H1 (cell line): Measurements from ENCODE around the gene PCDHGA8. TPM values are rescaled to one million over a fixed set of nuclear protein-coding genes. Genes with fewer than 3 reads are reported as not detected.
"Not testable (repeated sequence)": the region's sequence is repeated elsewhere in the genome, so short reads cannot be mapped to it uniquely, and the experiment has no call there.

Source experiments
- CTCF ChIA-PET: fragments of 300-600 bp; sonication (Branson Sonifier 250); formaldehyde crosslinking; loops from one replicate; lab custom pipeline; 2021; ENCODE audit not compliant: partially characterized antibody; lab: Charles Lee
- POLR2A ChIA-PET: fragments of 300-600 bp; sonication (Branson Sonifier 250); formaldehyde crosslinking; loops from one replicate; lab custom pipeline; 2021; ENCODE audit warnings: inconsistent platforms; ENCODE audit not compliant: partially characterized antibody; lab: Charles Lee
- DNase-seq, 2 experiments: peaks; one replicate each; pipeline versions ENCODE4 v3.0.0 to v3.0.0-alpha.2; 2010 to 2022; ENCODE audit warnings: low spot score in 2 of 2, low read depth in 1 of 2, mixed read lengths in 1 of 2
- FAIRE-seq: peaks from 2 replicates; lab custom pipeline; 2011; peaks lifted over from hg19 to GRCh38; lab: Jason Lieb, UNC
- H2AFZ ChIP-seq: 2 replicates; pipeline ENCODE4 v1.8.1; 2012; ENCODE audit warnings: low read length, inconsistent platforms
- H2AK5ac ChIP-seq: 2 replicates; pipeline ENCODE4 v1.6.1; 2013; ENCODE audit warnings: low read depth, low read length
- H2BK120ac ChIP-seq: replicated peaks from 2 replicates; pipeline ENCODE3; 2013; ENCODE audit warnings: low read depth, low read length, inconsistent platforms
- H2BK12ac ChIP-seq: 2 replicates; pipeline ENCODE4 v1.6.1; 2013; ENCODE audit warnings: low read depth, low read length
- H2BK15ac ChIP-seq: 2 replicates; pipeline ENCODE4 v1.6.1; 2013; ENCODE audit warnings: low read length
- H2BK20ac ChIP-seq: 2 replicates; pipeline ENCODE4 v1.6.1; 2013; ENCODE audit warnings: low read length
- H2BK5ac ChIP-seq: 2 replicates; pipeline ENCODE4 v1.6.1; 2013; ENCODE audit warnings: low read depth, low read length
- H3K14ac ChIP-seq: 2 replicates; pipeline ENCODE4 v1.6.1; 2013; ENCODE audit warnings: inconsistent platforms; ENCODE audit not compliant: insufficient read length
- H3K18ac ChIP-seq: 2 replicates; pipeline ENCODE4 v1.6.1; 2013; ENCODE audit warnings: low read length; ENCODE audit errors: extremely low read depth
- H3K23ac ChIP-seq: 2 replicates; pipeline ENCODE4 v1.6.1; 2013; ENCODE audit warnings: inconsistent platforms; ENCODE audit not compliant: insufficient read length
- H3K23me2 ChIP-seq: 2 replicates; pipeline ENCODE4 v1.6.1; 2013; ENCODE audit warnings: low read depth, low read length
- H3K27ac ChIP-seq: 2 replicates; pipeline ENCODE4 v1.6.1; 2011; ENCODE audit warnings: low read depth, low read length, inconsistent platforms
- H3K27me3 ChIP-seq, 4 experiments: replicated peaks in 1 of 4; 1 replicate in 1 of 4; 2 replicates in 3 of 4; pipeline versions ENCODE4 v1.6.1 to v1.8.1; 2011 to 2013; ENCODE audit warnings: low read length in 3 of 4, mild to moderate bottlenecking in 3 of 4, inconsistent platforms in 2 of 4, mixed read lengths in 2 of 4, moderate library complexity in 1 of 4; ENCODE audit not compliant: control insufficient read depth in 3 of 4, insufficient read depth in 3 of 4; ENCODE audit errors: extremely low read depth in 1 of 4
- H3K36me3 ChIP-seq, 4 experiments: 2 replicates each; pipeline versions ENCODE4 v1.6.1 to v1.8.1; 2011 to 2013; ENCODE audit warnings: mild to moderate bottlenecking in 4 of 4, low read length in 3 of 4, moderate library complexity in 2 of 4, control low read depth in 1 of 4, inconsistent platforms in 1 of 4; ENCODE audit not compliant: insufficient read depth in 4 of 4, control insufficient read depth in 2 of 4
- H3K4ac ChIP-seq: replicated peaks from 2 replicates; pipeline ENCODE3; 2013; ENCODE audit warnings: low read length, low read depth, mixed read lengths, inconsistent platforms; ENCODE audit not compliant: insufficient read length
- H3K4me1 ChIP-seq, 4 experiments: replicated peaks in 1 of 4; 1 replicate in 1 of 4; 2 replicates in 3 of 4; pipeline versions ENCODE4 v1.6.1 to v1.8.1; 2011 to 2013; ENCODE audit warnings: low read length in 3 of 4, inconsistent platforms in 2 of 4, mixed read lengths in 1 of 4; ENCODE audit not compliant: insufficient read depth in 4 of 4, control insufficient read depth in 3 of 4
- H3K4me2 ChIP-seq, 2 experiments: 2 replicates each; pipeline versions ENCODE4 v1.6.1 to v1.8.1; 2011 to 2013; ENCODE audit warnings: low read depth in 2 of 2, low read length in 2 of 2, control low read depth in 1 of 2, inconsistent platforms in 1 of 2, mild to moderate bottlenecking in 1 of 2; ENCODE audit not compliant: insufficient read depth in 1 of 2
- H3K4me3 ChIP-seq, 4 experiments: fragments of 200-600, 300-600 bp in 1 of 4; sonication (generic), shearing (Covaris generic), sonication (Bioruptor Twin) in 1 of 4; 2 replicates each; pipeline versions ENCODE4 v1.5.1 to v1.8.1; 2011 to 2016; ENCODE audit warnings: low read length in 4 of 4, low read depth in 3 of 4, control low read depth in 2 of 4, inconsistent platforms in 2 of 4, mild to moderate bottlenecking in 2 of 4, mixed read lengths in 1 of 4, moderate library complexity in 1 of 4; ENCODE audit not compliant: insufficient read depth in 2 of 4; ENCODE audit errors: extremely low read depth in 1 of 4
- H3K56ac ChIP-seq: replicated peaks from 2 replicates; pipeline ENCODE3; 2013; ENCODE audit warnings: low read depth, mild to moderate bottlenecking, mixed read lengths, low read length, inconsistent platforms; ENCODE audit not compliant: insufficient read length
- H3K79me1 ChIP-seq: 2 replicates; pipeline ENCODE4 v1.6.1; 2013; ENCODE audit warnings: low read depth, low read length, control low read depth
- H3K79me2 ChIP-seq, 2 experiments: 2 replicates each; pipeline versions ENCODE4 v1.6.1 to v1.8.1; 2012 to 2013; ENCODE audit warnings: low read length in 2 of 2, mild to moderate bottlenecking in 2 of 2, inconsistent platforms in 1 of 2; ENCODE audit not compliant: insufficient read depth in 2 of 2, control insufficient read depth in 1 of 2
- H3K9ac ChIP-seq, 4 experiments: replicated peaks in 1 of 4; 1 replicate in 1 of 4; 2 replicates in 3 of 4; pipeline versions ENCODE4 v1.6.1 to v1.8.1; 2011 to 2013; ENCODE audit warnings: low read depth in 3 of 4, low read length in 3 of 4, control low read depth in 2 of 4, mild to moderate bottlenecking in 2 of 4, moderate library complexity in 2 of 4, inconsistent platforms in 1 of 4; ENCODE audit errors: extremely low read depth in 1 of 4
- H3K9me3 ChIP-seq, 2 experiments: 2 replicates each; pipeline versions ENCODE4 v1.6.1 to v1.8.1; 2012 to 2013; ENCODE audit warnings: mild to moderate bottlenecking in 2 of 2, moderate library complexity in 2 of 2, control low read depth in 1 of 2, inconsistent platforms in 1 of 2, low read depth in 1 of 2, low read length in 1 of 2, mixed read lengths in 1 of 2; ENCODE audit not compliant: insufficient read depth in 2 of 2
- H4K20me1 ChIP-seq, 2 experiments: replicated peaks in 1 of 2; 2 replicates each; pipeline versions ENCODE3 to v1.8.1; 2011 to 2013; ENCODE audit warnings: inconsistent platforms in 2 of 2, low read length in 2 of 2, mild to moderate bottlenecking in 1 of 2; ENCODE audit not compliant: insufficient read depth in 2 of 2, control insufficient read depth in 1 of 2
- H4K5ac ChIP-seq: 2 replicates; pipeline ENCODE4 v1.6.1; 2013; ENCODE audit warnings: low read length, low read depth, mixed read lengths, inconsistent platforms; ENCODE audit not compliant: insufficient read length
- H4K8ac ChIP-seq: 2 replicates; pipeline ENCODE4 v1.8.0; 2013; ENCODE audit warnings: mild to moderate bottlenecking, moderate library complexity, low read length, inconsistent platforms; ENCODE audit not compliant: insufficient read depth; ENCODE audit errors: extremely low read depth
- H4K91ac ChIP-seq: replicated peaks from 2 replicates; pipeline ENCODE3; 2013; ENCODE audit warnings: low read length, mixed read lengths, inconsistent platforms; ENCODE audit not compliant: insufficient read length
- BACH1 ChIP-seq: IDR thresholded peaks from 2 replicates; pipeline ENCODE4 v1.6.1; 2012; ENCODE audit warnings: low read length, improper control_type of control experiment
- HDAC6 ChIP-seq: IDR thresholded peaks from one replicate; pipeline ENCODE4 v1.7.1; 2012; ENCODE audit warnings: low read depth, mild to moderate bottlenecking, inconsistent platforms, low read length, moderate library complexity
- KDM1A ChIP-seq: fragments of 200-600, 300-600 bp; sonication (generic); IDR thresholded peaks from 2 replicates; pipeline ENCODE4 v1.7.1; 2016; ENCODE audit warnings: mild to moderate bottlenecking, low read length, borderline replicate concordance
- POLR2A ChIP-seq, 2 experiments: IDR thresholded peaks; 1 replicate in 1 of 2; 2 replicates in 1 of 2; pipeline ENCODE4 v1.6.1; 2011; ENCODE audit warnings: low read depth in 2 of 2, low read length in 2 of 2, mild to moderate bottlenecking in 2 of 2; ENCODE audit errors: control extremely low read depth in 1 of 2
- whole genome bisulfite sequencing, 2 experiments: shearing (Covaris generic) in 1 of 2; methylation state at CpG; one replicate each; pipeline versions ENCODE4 v1.1.6 to v1.1.7; 2013 to 2015; ENCODE audit warnings: low lambda C conversion rate in 2 of 2, mixed read lengths in 2 of 2, inconsistent platforms in 1 of 2, low coverage in 1 of 2, missing lambda C conversion rate in 1 of 2; ENCODE audit not compliant: insufficient replicate concordance in 2 of 2, insufficient coverage in 1 of 2, insufficient read length in 1 of 2; ENCODE audit errors: extremely low coverage in 1 of 2, missing lambda C conversion rate in 1 of 2; 5-methylcytosine and 5-hydroxymethylcytosine counted together
- polyA plus RNA-seq, 7 experiments: library from polyadenylated mRNA; depleted of rRNA in 3 of 7; stranded (reverse) in 5 of 7; unstranded in 2 of 7; fragments of >200 nt in 5 of 7; fragments of 200-250 nt in 2 of 7; gene quantifications; 1 replicate in 5 of 7; 2 replicates in 1 of 7; 4 replicates in 1 of 7; pipeline versions ENCODE4 v1.2.1 to v1.2.3, GENCODE V29; 2011 to 2013; ENCODE audit warnings: missing spikeins in 2 of 7, mixed read lengths in 2 of 7
- total RNA-seq: library from RNA; stranded (reverse); fragmentation: NEBNext Ultra II Directional; extraction: Animal tissue kit (Norgen Biotek cat#: 25700); gene quantifications from 2 replicates; pipeline ENCODE4 v1.2.1, GENCODE V29; 2021

Gene PCDHGA8
- total and polyA plus RNA-seq, 2 of the 8 experiments (the other 6 are each of a cell fraction or from before 2014, with no cell fraction given): 0.79 to 1.4 TPM

DNA sequence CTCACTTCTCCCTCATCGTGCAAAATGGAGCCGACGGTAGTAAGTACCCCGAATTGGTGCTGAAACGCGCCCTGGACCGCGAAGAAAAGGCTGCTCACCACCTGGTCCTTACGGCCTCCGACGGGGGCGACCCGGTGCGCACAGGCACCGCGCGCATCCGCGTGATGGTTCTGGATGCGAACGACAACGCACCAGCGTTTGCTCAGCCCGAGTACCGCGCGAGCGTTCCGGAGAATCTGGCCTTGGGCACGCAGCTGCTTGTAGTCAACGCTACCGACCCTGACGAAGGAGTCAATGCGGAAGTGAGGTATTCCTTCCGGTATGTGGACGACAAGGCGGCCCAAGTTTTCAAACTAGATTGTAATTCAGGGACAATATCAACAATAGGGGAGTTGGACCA, 38.9 kb downstream of the PCDHGA8 start (continued):
- TF ChIP-seq HDAC6: no peak
- no peak for TF ChIP-seq KDM1A
- no peak for TF ChIP-seq BACH1
- TF ChIP-seq POLR2A (IDR thresholded peaks at IDR 0.05; ENCODE audit: control extremely low read depth in 1 of 2, low read depth in 2 of 2, low read length in 2 of 2): no peak

DNA sequence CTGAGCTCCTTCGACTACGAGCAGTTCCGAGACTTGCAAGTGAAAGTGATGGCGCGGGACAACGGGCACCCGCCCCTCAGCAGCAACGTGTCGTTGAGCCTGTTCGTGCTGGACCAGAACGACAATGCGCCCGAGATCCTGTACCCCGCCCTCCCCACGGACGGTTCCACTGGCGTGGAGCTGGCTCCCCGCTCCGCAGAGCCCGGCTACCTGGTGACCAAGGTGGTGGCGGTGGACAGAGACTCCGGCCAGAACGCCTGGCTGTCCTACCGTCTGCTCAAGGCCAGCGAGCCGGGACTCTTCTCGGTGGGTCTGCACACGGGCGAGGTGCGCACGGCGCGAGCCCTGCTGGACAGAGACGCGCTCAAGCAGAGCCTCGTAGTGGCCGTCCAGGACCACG, 39.9 kb downstream of the PCDHGA8 start:
- H4K8ac ChIP-seq, H2AK5ac ChIP-seq, H3K18ac ChIP-seq, H3K23me2 ChIP-seq, H3K14ac ChIP-seq, H2BK15ac ChIP-seq, H2BK20ac ChIP-seq, H2BK120ac ChIP-seq, H2AFZ ChIP-seq, H3K4me3 ChIP-seq, FAIRE-seq, H4K91ac ChIP-seq, H3K9ac ChIP-seq, H3K23ac ChIP-seq, H3K56ac ChIP-seq, H4K20me1 ChIP-seq, H3K4me1 ChIP-seq, H3K4ac ChIP-seq, H3K79me2 ChIP-seq, H3K79me1 ChIP-seq, H2BK5ac ChIP-seq, POLR2A ChIA-PET, H4K5ac ChIP-seq, H2BK12ac ChIP-seq, H3K4me2 ChIP-seq, H3K27ac ChIP-seq, H3K27me3 ChIP-seq, DNase-seq: not testable (repeated sequence)
- CTCF ChIA-PET: interaction anchor here (1.1 to 7.0 kb wide), 6 partner anchors 13 to 132 kb away, joined by 3 to 67 read pairs (median 10); partner anchors contain the start of genes PCDHGA10, PCDHGA11, PCDHGB6 and PCDHGB7
- 88% methylated on average over 25 of the region's 38 CpGs; no CpG with 5 or more reads in 1 of the 2 experiments for WGBS, 2 experiments
- Histone ChIP-seq H3K36me3 (peaks cover 0 to 14% (median under 1%) of the 10 kb centered on the region in 4 experiments; a peak in 3 of 8 replicates), H3K9me3 (peaks cover 28 to 40% of the 10 kb centered on the region in 2 experiments)
